GM12878 (cell line): ENCODE results near the gene KRT80. TPM values are rescaled to one million over a fixed set of nuclear protein-coding genes. Genes with fewer than 3 reads are reported as not detected.

Experiments used
- ATAC-seq: fragments of 200-7000 bp; cut with Tn5 transposase; 3 replicates; pipeline ENCODE4 v1.9.1; 2020; ENCODE audit warnings: mild to moderate bottlenecking, moderate library complexity
- BruUV-seq: library from RNA; stranded (reverse); fragments of 400-500 nt; replicated peaks from 2 replicates; lab custom pipeline; 2021; lab: Mats Ljungman, UMichigan
- CTCF ChIA-PET: fragments of 300-600 bp; sonication (Branson Sonifier 250); formaldehyde crosslinking; extraction: SDS; loops from one replicate; lab custom pipeline; 2021; ENCODE audit warnings: inconsistent platforms; lab: Yijun Ruan, JAX
- POLR2A ChIA-PET: fragments of 350-600 bp; formaldehyde crosslinking; extraction: SDS; loops from one replicate; lab custom pipeline; 2021; ENCODE audit warnings: inconsistent platforms; lab: Charles Lee
- RAD21 ChIA-PET: fragments of 300-600 bp; sonication (Branson Sonifier 250); formaldehyde crosslinking; loops from one replicate; lab custom pipeline; 2023; ENCODE audit warnings: antibody characterized with exemption; ENCODE audit not compliant: unreplicated experiment; lab: Charles Lee
- SMC1A ChIA-PET: fragments of 300-600 bp; sonication (Branson Sonifier 250); formaldehyde crosslinking; loops from one replicate; lab custom pipeline; 2023; ENCODE audit not compliant: unreplicated experiment, uncharacterized antibody; lab: Charles Lee
- DNase-seq: peaks from one replicate; pipeline ENCODE4 v3.0.0-alpha.2; 2011; ENCODE audit warnings: low read depth, low spot score
- FAIRE-seq: peaks from 3 replicates; lab custom pipeline; 2011; peaks lifted over from hg19 to GRCh38; lab: Jason Lieb, UNC
- H2AFZ ChIP-seq: 2 replicates; pipeline ENCODE4 v1.6.0; 2011; ENCODE audit warnings: low read depth, low read length, control low read depth; ENCODE audit not compliant: control insufficient read depth
- H3K27ac ChIP-seq: 2 replicates; pipeline ENCODE4 v1.5.1; 2011; ENCODE audit warnings: control low read depth; ENCODE audit not compliant: control insufficient read depth, insufficient read depth
- H3K27me3 ChIP-seq, 2 experiments: replicated peaks in 1 of 2; 2 replicates each; pipeline versions ENCODE4 v1.6.0 to v1.6.1; 2011; ENCODE audit warnings: low read length in 1 of 2; ENCODE audit not compliant: control insufficient read depth in 2 of 2, insufficient read depth in 2 of 2
- H3K36me3 ChIP-seq, 2 experiments: 2 replicates each; pipeline ENCODE4 v1.5.1; 2011; ENCODE audit warnings: low read length in 1 of 2; ENCODE audit not compliant: control insufficient read depth in 2 of 2, insufficient read depth in 2 of 2
- H3K4me1 ChIP-seq: 2 replicates; pipeline ENCODE4 v1.6.1; 2011; ENCODE audit warnings: mild to moderate bottlenecking, low read length, moderate library complexity, mixed read lengths; ENCODE audit not compliant: control insufficient read depth, insufficient read depth
- H3K4me2 ChIP-seq: 2 replicates; pipeline ENCODE4 v1.6.0; 2011; ENCODE audit warnings: control low read depth; ENCODE audit not compliant: control insufficient read depth, insufficient read depth
- H3K4me3 ChIP-seq: fragments of 200-600 bp; sonication (generic); 2 replicates; pipeline ENCODE4 v1.5.1; 2016
- H3K79me2 ChIP-seq: 2 replicates; pipeline ENCODE4 v1.6.0; 2011; ENCODE audit warnings: low read length; ENCODE audit not compliant: control insufficient read depth, insufficient read depth
- H3K9ac ChIP-seq: 2 replicates; pipeline ENCODE4 v1.8.0; 2011; ENCODE audit warnings: low read length, control low read depth, mixed read lengths; ENCODE audit not compliant: control insufficient read depth, insufficient read depth
- H3K9me3 ChIP-seq: replicated peaks from 3 replicates; pipeline ENCODE4 v1.5.1; 2011; ENCODE audit warnings: mild to moderate bottlenecking, low read length; ENCODE audit not compliant: control insufficient read depth, insufficient read depth
- H4K20me1 ChIP-seq: 2 replicates; pipeline ENCODE4 v1.6.0; 2011; ENCODE audit not compliant: control insufficient read depth, insufficient read depth
- BCL11A ChIP-seq: IDR thresholded peaks from 2 replicates; pipeline ENCODE4 v1.6.1; 2011; ENCODE audit warnings: low read depth, low read length
- ETV6 ChIP-seq, 2 experiments: fragments of 450-650 bp in 1 of 2; IDR thresholded peaks in 1 of 2; conservative IDR thresholded peaks in 1 of 2; 2 replicates each; pipeline ENCODE4 v1.6.1; 2014; ENCODE audit warnings: antibody characterized with exemption in 1 of 2, borderline replicate concordance in 1 of 2, low read depth in 1 of 2, mild to moderate bottlenecking in 1 of 2, moderate library complexity in 1 of 2
- JUNB ChIP-seq: IDR thresholded peaks from 2 replicates; pipeline ENCODE4 v1.6.1; 2016; ENCODE audit warnings: antibody characterized with exemption, mild to moderate bottlenecking
- MEF2B ChIP-seq: fragments of 450-650 bp; IDR thresholded peaks from 2 replicates; pipeline ENCODE4 v1.6.1; 2018; ENCODE audit warnings: mild to moderate bottlenecking, moderate library complexity; ENCODE audit not compliant: partially characterized antibody, poor library complexity, severe bottlenecking
- PAX5 ChIP-seq: IDR thresholded peaks from 2 replicates; pipeline ENCODE4 v1.6.1; 2011; ENCODE audit warnings: low read depth, low read length, borderline replicate concordance
- RELA ChIP-seq: fragments of 450-650 bp; IDR thresholded peaks from 2 replicates; pipeline ENCODE4 v1.8.0; 2014; ENCODE audit warnings: borderline replicate concordance; ENCODE audit not compliant: partially characterized antibody
- SMC3 ChIP-seq: IDR thresholded peaks from 2 replicates; pipeline ENCODE4 v1.6.1; 2011; ENCODE audit warnings: low read length, improper control_type of control experiment, borderline replicate concordance
- SPI1 ChIP-seq: IDR thresholded peaks from 2 replicates; pipeline ENCODE4 v1.6.1; 2011; ENCODE audit warnings: low read depth, mild to moderate bottlenecking, low read length, moderate library complexity, borderline replicate concordance; ENCODE audit not compliant: insufficient read depth
- SRF ChIP-seq, 2 experiments: IDR thresholded peaks; 2 replicates each; pipeline ENCODE4 v1.6.1; 2011; ENCODE audit warnings: low read depth in 2 of 2, low read length in 2 of 2, mild to moderate bottlenecking in 1 of 2, moderate library complexity in 1 of 2
- TCF3 ChIP-seq: IDR thresholded peaks from 2 replicates; pipeline ENCODE4 v1.6.1; 2012; ENCODE audit warnings: low read depth, mild to moderate bottlenecking, low read length, borderline replicate concordance; ENCODE audit not compliant: insufficient read depth
- ZNF24 ChIP-seq: fragments of 450-650 bp; IDR thresholded peaks from 2 replicates; pipeline ENCODE4 v1.6.1; 2017; ENCODE audit warnings: antibody characterized with exemption, mild to moderate bottlenecking
- ZNF622 ChIP-seq: fragments of 450-650 bp; IDR thresholded peaks from 2 replicates; pipeline ENCODE4 v1.6.1; 2017; ENCODE audit warnings: mild to moderate bottlenecking, inconsistent platforms
- WGBS: methylation state at CpG from one replicate; pipeline ENCODE4 v1.1.6; 2016; ENCODE audit warnings: low lambda C conversion rate; ENCODE audit not compliant: insufficient replicate concordance, insufficient coverage; ENCODE audit errors: missing lambda C conversion rate; 5-methylcytosine and 5-hydroxymethylcytosine counted together
- in situ Hi-C: fragments of 300-500 bp; cut with MboI; formaldehyde crosslinking; loops from 9 replicates; pipeline ENCODE4 v1.14.3; 2018; ENCODE audit warnings: mixed read lengths
- intact Hi-C: fragments of 100-400 bp; cut with micrococcal nuclease; formaldehyde crosslinking; loops from one replicate; pipeline ENCODE4 v1.14.2; 2022; ENCODE audit not compliant: unreplicated experiment
- polyA plus RNA-seq, 11 experiments: library from polyadenylated mRNA; depleted of rRNA in 4 of 11; unstranded in 6 of 11; stranded (reverse) in 5 of 11; fragments of >200 nt; fragmentation: Nextera tagmentation in 4 of 11; fragmentation: Illumina TruSeq in 1 of 11; extraction: Ambion mirVana in 4 of 11; extraction: Trizol in 1 of 11; gene quantifications; 1 replicate in 1 of 11; 2 replicates in 10 of 11; pipeline versions ENCODE4 v1.2.1 to v1.2.3, GENCODE V29; 2011 to 2016; ENCODE audit warnings: inconsistent platforms in 2 of 11, missing spikeins in 2 of 11, low read depth in 1 of 11
- total RNA-seq, 4 experiments: library from RNA; depleted of rRNA in 3 of 4; stranded (reverse); fragments of >200 nt in 3 of 4; fragmentation: Illumina TruSeq in 1 of 4; extraction: Trizol in 1 of 4; gene quantifications; 2 replicates each; pipeline versions ENCODE4 v1.2.1 to v1.2.3, GENCODE V29; 2013 to 2021
- TF ChIP-seq, protein P1 (sequence below): fragments of 150-350 bp; IDR thresholded peaks from 2 replicates; pipeline ENCODE4 v1.6.1; 2014; ENCODE audit warnings: mild to moderate bottlenecking, low read depth, low read length
- TF ChIP-seq, protein P2 (sequence below): fragments of 450-650 bp; IDR thresholded peaks from 2 replicates; pipeline ENCODE4 v1.6.1; 2016; ENCODE audit warnings: mild to moderate bottlenecking, moderate library complexity, borderline replicate concordance
- TF ChIP-seq, protein P3 (sequence below): IDR thresholded peaks from 2 replicates; pipeline ENCODE4 v1.6.1; 2011; ENCODE audit warnings: low read depth, low read length, improper control_type of control experiment, borderline replicate concordance
- TF ChIP-seq, protein P4 (sequence below): fragments of 450-650 bp; IDR thresholded peaks from 2 replicates; pipeline ENCODE4 v1.6.1; 2016; ENCODE audit warnings: mild to moderate bottlenecking

KRT80 gene
- total and polyA plus RNA-seq, 10 of the 15 experiments (the other 5 are each of a cell fraction or from before 2014, with no cell fraction given): 0.01 TPM; not detected in 9

DNA sequence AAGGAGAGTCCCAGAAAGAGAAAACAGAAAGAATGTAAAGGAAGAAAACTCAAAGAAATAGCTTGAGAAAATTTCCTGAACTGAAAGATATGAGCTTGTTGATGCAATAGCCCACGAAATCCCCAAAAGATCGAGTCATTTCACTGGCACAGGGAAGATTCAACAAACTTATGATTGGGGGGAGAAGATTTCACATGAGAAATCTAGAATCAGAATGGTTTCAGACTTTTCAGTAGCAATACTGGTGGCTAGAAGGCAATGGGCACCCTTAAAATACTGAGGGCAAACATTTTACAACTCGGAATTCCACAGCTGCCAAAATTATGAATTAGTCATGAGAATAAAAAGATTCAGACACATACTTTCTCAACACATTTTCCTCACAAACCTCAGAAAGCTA, 32.3 kb upstream of the KRT80 start:
- no peak overlapping the region for H3K4me2 ChIP-seq
- WGBS: 1% methylated on average over 3 of the region's 3 CpGs
- ChIA-PET SMC1A (interaction anchor here (1.3 kb wide), 1 partner anchor 69 kb away, joined by 3 read pairs; no protein-coding TSS in a partner anchor), RAD21 (no interaction called here), POLR2A (no interaction called here), CTCF (interaction anchor here (1.0 to 8.6 kb wide), 5 partner anchors 10 to 101 kb away, joined by 3 to 84 read pairs (median 5); no protein-coding TSS in a partner anchor)
- H3K36me3 ChIP-seq: no peaks in the 10 kb centered on the region
- peaks cover 6% of the 10 kb centered on the region; the same call in 1 of the 2 replicates for H3K4me1 ChIP-seq
- no peaks in the 10 kb centered on the region; a peak in 1 of 4 replicates for H3K27me3 ChIP-seq
- BruUV-seq: no TSS peak
- no peaks in the 10 kb centered on the region for H3K79me2 ChIP-seq
- no peak overlapping the region for H2AFZ ChIP-seq
- H3K9ac ChIP-seq: no peak overlapping the region
- H3K9me3 ChIP-seq: no peaks in the 10 kb centered on the region
- intact Hi-C loops: no loop called here
- TF ChIP-seq, protein P1, sequence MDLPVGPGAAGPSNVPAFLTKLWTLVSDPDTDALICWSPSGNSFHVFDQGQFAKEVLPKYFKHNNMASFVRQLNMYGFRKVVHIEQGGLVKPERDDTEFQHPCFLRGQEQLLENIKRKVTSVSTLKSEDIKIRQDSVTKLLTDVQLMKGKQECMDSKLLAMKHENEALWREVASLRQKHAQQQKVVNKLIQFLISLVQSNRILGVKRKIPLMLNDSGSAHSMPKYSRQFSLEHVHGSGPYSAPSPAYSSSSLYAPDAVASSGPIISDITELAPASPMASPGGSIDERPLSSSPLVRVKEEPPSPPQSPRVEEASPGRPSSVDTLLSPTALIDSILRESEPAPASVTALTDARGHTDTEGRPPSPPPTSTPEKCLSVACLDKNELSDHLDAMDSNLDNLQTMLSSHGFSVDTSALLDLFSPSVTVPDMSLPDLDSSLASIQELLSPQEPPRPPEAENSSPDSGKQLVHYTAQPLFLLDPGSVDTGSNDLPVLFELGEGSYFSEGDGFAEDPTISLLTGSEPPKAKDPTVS: no peak
- no peak for TF ChIP-seq SRF (IDR thresholded peaks at IDR 0.05; ENCODE audit: low read depth in 2 of 2, low read length in 2 of 2)
- no peak for TF ChIP-seq ZNF24
- TF ChIP-seq ZNF622: no peak
- no peak for TF ChIP-seq SPI1
- no peak for TF ChIP-seq BCL11A
- TF ChIP-seq RELA: no peak
- no peak for TF ChIP-seq MEF2B
- TF ChIP-seq, protein P2, sequence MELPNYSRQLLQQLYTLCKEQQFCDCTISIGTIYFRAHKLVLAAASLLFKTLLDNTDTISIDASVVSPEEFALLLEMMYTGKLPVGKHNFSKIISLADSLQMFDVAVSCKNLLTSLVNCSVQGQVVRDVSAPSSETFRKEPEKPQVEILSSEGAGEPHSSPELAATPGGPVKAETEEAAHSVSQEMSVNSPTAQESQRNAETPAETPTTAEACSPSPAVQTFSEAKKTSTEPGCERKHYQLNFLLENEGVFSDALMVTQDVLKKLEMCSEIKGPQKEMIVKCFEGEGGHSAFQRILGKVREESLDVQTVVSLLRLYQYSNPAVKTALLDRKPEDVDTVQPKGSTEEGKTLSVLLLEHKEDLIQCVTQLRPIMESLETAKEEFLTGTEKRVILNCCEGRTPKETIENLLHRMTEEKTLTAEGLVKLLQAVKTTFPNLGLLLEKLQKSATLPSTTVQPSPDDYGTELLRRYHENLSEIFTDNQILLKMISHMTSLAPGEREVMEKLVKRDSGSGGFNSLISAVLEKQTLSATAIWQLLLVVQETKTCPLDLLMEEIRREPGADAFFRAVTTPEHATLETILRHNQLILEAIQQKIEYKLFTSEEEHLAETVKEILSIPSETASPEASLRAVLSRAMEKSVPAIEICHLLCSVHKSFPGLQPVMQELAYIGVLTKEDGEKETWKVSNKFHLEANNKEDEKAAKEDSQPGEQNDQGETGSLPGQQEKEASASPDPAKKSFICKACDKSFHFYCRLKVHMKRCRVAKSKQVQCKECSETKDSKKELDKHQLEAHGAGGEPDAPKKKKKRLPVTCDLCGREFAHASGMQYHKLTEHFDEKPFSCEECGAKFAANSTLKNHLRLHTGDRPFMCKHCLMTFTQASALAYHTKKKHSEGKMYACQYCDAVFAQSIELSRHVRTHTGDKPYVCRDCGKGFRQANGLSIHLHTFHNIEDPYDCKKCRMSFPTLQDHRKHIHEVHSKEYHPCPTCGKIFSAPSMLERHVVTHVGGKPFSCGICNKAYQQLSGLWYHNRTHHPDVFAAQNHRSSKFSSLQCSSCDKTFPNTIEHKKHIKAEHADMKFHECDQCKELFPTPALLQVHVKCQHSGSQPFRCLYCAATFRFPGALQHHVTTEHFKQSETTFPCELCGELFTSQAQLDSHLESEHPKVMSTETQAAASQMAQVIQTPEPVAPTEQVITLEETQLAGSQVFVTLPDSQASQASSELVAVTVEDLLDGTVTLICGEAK: no peak
- TF ChIP-seq PAX5: no peak
- TF ChIP-seq, protein P3, sequence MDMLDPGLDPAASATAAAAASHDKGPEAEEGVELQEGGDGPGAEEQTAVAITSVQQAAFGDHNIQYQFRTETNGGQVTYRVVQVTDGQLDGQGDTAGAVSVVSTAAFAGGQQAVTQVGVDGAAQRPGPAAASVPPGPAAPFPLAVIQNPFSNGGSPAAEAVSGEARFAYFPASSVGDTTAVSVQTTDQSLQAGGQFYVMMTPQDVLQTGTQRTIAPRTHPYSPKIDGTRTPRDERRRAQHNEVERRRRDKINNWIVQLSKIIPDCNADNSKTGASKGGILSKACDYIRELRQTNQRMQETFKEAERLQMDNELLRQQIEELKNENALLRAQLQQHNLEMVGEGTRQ: no peak
- TF ChIP-seq, protein P4, sequence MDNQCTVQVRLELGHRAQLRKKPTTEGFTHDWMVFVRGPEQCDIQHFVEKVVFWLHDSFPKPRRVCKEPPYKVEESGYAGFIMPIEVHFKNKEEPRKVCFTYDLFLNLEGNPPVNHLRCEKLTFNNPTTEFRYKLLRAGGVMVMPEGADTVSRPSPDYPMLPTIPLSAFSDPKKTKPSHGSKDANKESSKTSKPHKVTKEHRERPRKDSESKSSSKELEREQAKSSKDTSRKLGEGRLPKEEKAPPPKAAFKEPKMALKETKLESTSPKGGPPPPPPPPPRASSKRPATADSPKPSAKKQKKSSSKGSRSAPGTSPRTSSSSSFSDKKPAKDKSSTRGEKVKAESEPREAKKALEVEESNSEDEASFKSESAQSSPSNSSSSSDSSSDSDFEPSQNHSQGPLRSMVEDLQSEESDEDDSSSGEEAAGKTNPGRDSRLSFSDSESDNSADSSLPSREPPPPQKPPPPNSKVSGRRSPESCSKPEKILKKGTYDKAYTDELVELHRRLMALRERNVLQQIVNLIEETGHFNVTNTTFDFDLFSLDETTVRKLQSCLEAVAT: no peak
- TF ChIP-seq TCF3: no peak
- TF ChIP-seq SMC3: no peak
- no peak for TF ChIP-seq JUNB
- TF ChIP-seq ETV6 (conservative IDR thresholded peaks at IDR 0.05 in 1 of 2, IDR thresholded peaks at IDR 0.05 in 1 of 2; ENCODE audit: borderline replicate concordance in 1 of 2, low read depth in 1 of 2): no peak
- no peak for FAIRE-seq
- H4K20me1 ChIP-seq: no peaks in the 10 kb centered on the region
- in situ Hi-C loops: no loop called here
- H3K27ac ChIP-seq: no peak overlapping the region
- DNase-seq: no peak
- no peak for ATAC-seq
- no peak overlapping the region for H3K4me3 ChIP-seq
